Tibial nerve (tissue), 4 donors: ENCODE results near the gene STRA8.

Experiments used
- CTCF ChIP-seq, 5 experiments: fragments of 200-600 bp in 3 of 5; fragments of 450-650 bp in 2 of 5; sonication (generic) in 3 of 5; IDR thresholded peaks; one replicate each; pipeline ENCODE4 v1.5.1; 2016 to 2019; ENCODE audit warnings: antibody characterized with exemption in 5 of 5, mild to moderate bottlenecking in 3 of 5, moderate library complexity in 2 of 5
- EP300 ChIP-seq, 2 donors: sonication (generic); formaldehyde crosslinking; IDR thresholded peaks; one replicate each; pipeline ENCODE4 v1.6.1; 2017; ENCODE audit warnings: antibody characterized with exemption in 2 of 2, mild to moderate bottlenecking in 1 of 2
- POLR2A ChIP-seq, 2 donors: fragments of 450-650 bp; IDR thresholded peaks; one replicate each; pipeline ENCODE4 v1.6.1; 2017; ENCODE audit warnings: antibody characterized with exemption in 2 of 2, mild to moderate bottlenecking in 2 of 2, moderate library complexity in 2 of 2

GRCh38 chr7:135286876-135287275 is 53.2 kb downstream of the STRA8 start:
- TF ChIP-seq CTCF (IDR thresholded peaks at IDR 0.05) (no peak), EP300 (IDR thresholded peaks at IDR 0.05) (no peak), POLR2A (IDR thresholded peaks at IDR 0.05) (no peak)
